Brain microvascular endothelial cell (primary cell): ENCODE data around the gene TMEM239.

Source experiments
- DNase-seq: peaks from one replicate; pipeline ENCODE4 v3.0.0-alpha.2; 2020
- H3K27ac ChIP-seq: fragments of 250-450 bp; sonication (Bioruptor Pico); 2 replicates; pipeline ENCODE4 v1.5.1; 2020; ENCODE audit warnings: mild to moderate bottlenecking, moderate library complexity
- H3K27me3 ChIP-seq: fragments of 250-450 bp; sonication (Bioruptor Pico); replicated peaks from 2 replicates; pipeline ENCODE4 v1.5.1; 2020; ENCODE audit warnings: mild to moderate bottlenecking
- H3K36me3 ChIP-seq: fragments of 250-450 bp; sonication (Bioruptor Pico); replicated peaks from 2 replicates; pipeline ENCODE4 v1.5.1; 2020; ENCODE audit warnings: mild to moderate bottlenecking
- H3K4me3 ChIP-seq: 2 replicates; pipeline ENCODE4 v1.5.1; 2011; ENCODE audit warnings: low read depth, mild to moderate bottlenecking, control low read depth, low read length, moderate library complexity
- CTCF ChIP-seq: IDR thresholded peaks from 2 replicates; pipeline ENCODE4 v1.5.1; 2011; ENCODE audit warnings: low read depth, mild to moderate bottlenecking, moderate library complexity, low read length, control low read depth, inconsistent platforms; ENCODE audit errors: missing control alignments
- in situ Hi-C: cut with HindIII; loops from 2 replicates; pipeline ENCODE4 v1.10.0; 2017; ENCODE audit warnings: low sequenced_read_pairs, low pct_ligation_motif_present

TMEM239 gene

GRCh38 chr20:2794866-2795447, 21.2 kb upstream of the TMEM239 start:
- no peak for TF ChIP-seq CTCF
- Histone ChIP-seq H3K27me3 (peaks cover 11% of the 10 kb centered on the region), H3K36me3 (no peaks in the 10 kb centered on the region), H3K4me3 (no peak overlapping the region), H3K27ac (no peak overlapping the region)
- DNase-seq: no peak
- in situ Hi-C loops: no loop called here

- in situ Hi-C loops: no loop called here
- Histone ChIP-seq H3K27me3 (peaks cover 15% of the 10 kb centered on the region), H3K4me3 (no peak overlapping the region), H3K27ac (no peak overlapping the region), H3K36me3 (no peaks in the 10 kb centered on the region)
- no peak for TF ChIP-seq CTCF
- no peak for DNase-seq
Measured at GRCh38 chr20:2795451-2795850, 20.7 kb upstream of the TMEM239 start.

- Histone ChIP-seq H3K4me3 (no peak overlapping the region), H3K36me3 (no peaks in the 10 kb centered on the region), H3K27ac (no peak overlapping the region), H3K27me3 (peaks cover 21% of the 10 kb centered on the region)
- DNase-seq: no peak
- no peak for TF ChIP-seq CTCF
- in situ Hi-C loops: no loop called here
Measured at GRCh38 chr20:2796011-2796660, 20.0 kb upstream of the TMEM239 start.

- no peaks in the 10 kb centered on the region for H3K36me3 ChIP-seq
- in situ Hi-C loops: no loop called here
- TF ChIP-seq CTCF: no peak
- H3K27ac ChIP-seq: no peak overlapping the region
- no peak for DNase-seq
- H3K4me3 ChIP-seq: no peak overlapping the region
- H3K27me3 ChIP-seq: peaks cover 28% of the 10 kb centered on the region
Measured at GRCh38 chr20:2797136-2797983, 18.8 kb upstream of the TMEM239 start.

GRCh38 chr20:2798095-2798805, 17.9 kb upstream of the TMEM239 start:
- TF ChIP-seq CTCF: no peak
- H3K27me3 ChIP-seq: peaks cover 29% of the 10 kb centered on the region

More at GRCh38 chr20:2798095-2798805, 17.9 kb upstream of the TMEM239 start:
- H3K36me3 ChIP-seq: no peaks in the 10 kb centered on the region
- H3K27ac ChIP-seq: no peak overlapping the region
- H3K4me3 ChIP-seq: no peak overlapping the region
- DNase-seq: no peak
- in situ Hi-C loops: no loop called here
